ENCODE results near the gene TMEM217.
A peak's percentile ranks its signal among the peaks of the same experiment; 100 is the strongest.
"Not testable (repeated sequence)": the region's sequence is repeated elsewhere in the genome, so short reads cannot be mapped to it uniquely, and the experiment has no call there.

The TMEM217 gene

GRCh38 chr6:37257634-37258404 lies at the start of gene TMEM217, which contains the start of gene TBC1D22B:
Gene TMEM217, minus strand, starts transcription at chr6:37258144. Its CDS starts 39,114 bp downstream, at chr6:37219030.
Gene TBC1D22B, plus strand, starts transcription at chr6:37257772. Its CDS starts 146 bp downstream, at chr6:37257918.
- peak; percentile 93 for FAIRE-seq

- not testable (repeated sequence) for FAIRE-seq
Observed at GRCh38 chr6:37307484-37307883, 49.5 kb upstream of the TMEM217 start.

GRCh38 chr6:37306624-37307222 lies 48.8 kb upstream of the TMEM217 start:
- no peak for FAIRE-seq

- no peak for FAIRE-seq
Observed at GRCh38 chr6:37305841-37306425, 48.0 kb upstream of the TMEM217 start.

- no peak for FAIRE-seq
Observed at GRCh38 chr6:37304766-37305165, 46.8 kb upstream of the TMEM217 start.

- FAIRE-seq = no peak
Observed at GRCh38 chr6:37303891-37304503, 46.1 kb upstream of the TMEM217 start.

- no peak for FAIRE-seq
Observed at GRCh38 chr6:37303091-37303660, 45.2 kb upstream of the TMEM217 start.

GRCh38 chr6:37302086-37302686 lies 44.2 kb upstream of the TMEM217 start:
- no peak for FAIRE-seq

- no peak for FAIRE-seq
Observed at GRCh38 chr6:37299990-37300389, 42.0 kb upstream of the TMEM217 start.

GRCh38 chr6:37298958-37299357 lies 41.0 kb upstream of the TMEM217 start:
- no peak for FAIRE-seq

- not testable (repeated sequence) for FAIRE-seq
Observed at GRCh38 chr6:37297637-37298036, 39.7 kb upstream of the TMEM217 start.

- no peak for FAIRE-seq
Observed at GRCh38 chr6:37293426-37293825, 35.5 kb upstream of the TMEM217 start.

- no peak for FAIRE-seq
Observed at GRCh38 chr6:37289931-37290330, 32.0 kb upstream of the TMEM217 start.

GRCh38 chr6:37288247-37288646 lies 30.3 kb upstream of the TMEM217 start:
- no peak for FAIRE-seq

GRCh38 chr6:37287519-37288157 lies 29.7 kb upstream of the TMEM217 start:
- FAIRE-seq = no peak

- no peak for FAIRE-seq
Observed at GRCh38 chr6:37285861-37286311, 27.9 kb upstream of the TMEM217 start.

GRCh38 chr6:37284781-37285180 lies 26.8 kb upstream of the TMEM217 start:
- FAIRE-seq = no peak

GRCh38 chr6:37283671-37284151 lies 25.8 kb upstream of the TMEM217 start:
- no peak for FAIRE-seq

GRCh38 chr6:37283268-37283667 lies 25.3 kb upstream of the TMEM217 start:
- no peak for FAIRE-seq

GRCh38 chr6:37282371-37282770 lies 24.4 kb upstream of the TMEM217 start:
- no peak for FAIRE-seq

GRCh38 chr6:37280162-37280887 lies 22.4 kb upstream of the TMEM217 start:
- no peak for FAIRE-seq

All from endometrium (tissue), 2 donors.